C4-2B (cell line): Measurements from ENCODE around the gene MOSPD3.

Experiments
- CTCF ChIP-seq: fragments of 450-650 bp; conservative IDR thresholded peaks from 2 replicates; pipeline ENCODE4 v1.5.1; 2017; ENCODE audit warnings: mild to moderate bottlenecking
- ZFX ChIP-seq: fragments of 450-650 bp; IDR thresholded peaks from 2 replicates; pipeline ENCODE4 v1.6.1; 2017

GRCh38 chr7:100603726-100604027 is 8.7 kb upstream of the MOSPD3 start:
- TF ChIP-seq CTCF (no peak), ZFX (no peak)
